ENCODE data around the gene CNGA3. TPM values are rescaled to one million over a fixed set of nuclear protein-coding genes. Genes with fewer than 3 reads are reported as not detected.

The CNGA3 gene
- total and polyA plus RNA-seq, 2 of the 8 experiments (the other 6 are each of a cell fraction or from before 2014, with no cell fraction given), result 0.02 TPM; not detected in 1

- Histone ChIP-seq H3K14ac (ENCODE audit: insufficient read length) (no peak overlapping the region), H3K79me1 (ENCODE audit: low read depth, low read length) (no peaks in the 10 kb centered on the region), H2BK5ac (ENCODE audit: low read depth, low read length) (no peak overlapping the region), H3K23me2 (ENCODE audit: low read depth, low read length) (no peaks in the 10 kb centered on the region), H3K4me1 (replicated peaks in 1 of 4; ENCODE audit: control insufficient read depth in 3 of 4, insufficient read depth in 4 of 4, low read length in 3 of 4) (no peaks in the 10 kb centered on the region; a peak in 1 of 7 replicates), H3K56ac (replicated peaks; ENCODE audit: insufficient read length, low read depth, low read length) (no peak overlapping the region), H4K8ac (ENCODE audit: extremely low read depth, insufficient read depth, low read length) (no peak overlapping the region), H2AFZ (ENCODE audit: low read length) (no peak overlapping the region), H3K36me3 (ENCODE audit: control insufficient read depth in 2 of 4, insufficient read depth in 4 of 4, low read length in 3 of 4) (no peaks in the 10 kb centered on the region), H4K5ac (ENCODE audit: insufficient read length, low read depth, low read length) (no peak overlapping the region), H2BK15ac (ENCODE audit: low read length) (no peak overlapping the region), H3K9ac (replicated peaks in 1 of 4; ENCODE audit: extremely low read depth in 1 of 4, low read depth in 3 of 4, low read length in 3 of 4) (no peak overlapping the region), H3K27me3 (replicated peaks in 1 of 4; ENCODE audit: control insufficient read depth in 3 of 4, extremely low read depth in 1 of 4, insufficient read depth in 3 of 4, low read length in 3 of 4) (no peaks in the 10 kb centered on the region), H2BK120ac (replicated peaks; ENCODE audit: low read depth, low read length) (no peak overlapping the region), H4K20me1 (replicated peaks in 1 of 2; ENCODE audit: control insufficient read depth in 1 of 2, insufficient read depth in 2 of 2, low read length in 2 of 2) (no peaks in the 10 kb centered on the region), H2AK5ac (ENCODE audit: low read depth, low read length) (no peak overlapping the region), H2BK12ac (ENCODE audit: low read depth, low read length) (no peak overlapping the region), H4K91ac (replicated peaks; ENCODE audit: insufficient read length, low read length) (no peak overlapping the region), H3K18ac (ENCODE audit: extremely low read depth, low read length) (no peak overlapping the region), H3K23ac (ENCODE audit: insufficient read length) (no peak overlapping the region), H3K79me2 (ENCODE audit: control insufficient read depth in 1 of 2, insufficient read depth in 2 of 2, low read length in 2 of 2) (no peaks in the 10 kb centered on the region), H3K4me3 (ENCODE audit: extremely low read depth in 1 of 4, insufficient read depth in 2 of 4, low read depth in 3 of 4, low read length in 4 of 4) (no peak overlapping the region), H3K9me3 (ENCODE audit: insufficient read depth in 2 of 2, low read depth in 1 of 2, low read length in 1 of 2) (no peaks in the 10 kb centered on the region), H3K27ac (ENCODE audit: low read depth, low read length) (no peak overlapping the region), H3K4me2 (ENCODE audit: insufficient read depth in 1 of 2, low read depth in 2 of 2, low read length in 2 of 2) (no peak overlapping the region), H2BK20ac (ENCODE audit: low read length) (no peak overlapping the region), H3K4ac (replicated peaks; ENCODE audit: insufficient read length, low read depth, low read length) (no peak overlapping the region)
- FAIRE-seq (no peak), DNase-seq (ENCODE audit: low read depth in 1 of 2, low spot score in 2 of 2) (peak in 1 of 2 experiments; percentile 33)
- 91% methylated on average over 8 of the region's 8 CpGs; no CpG with 5 or more reads in 1 of the 2 experiments for WGBS, 2 experiments (ENCODE audit: extremely low coverage in 1 of 2, insufficient coverage in 1 of 2, insufficient read length in 1 of 2, insufficient replicate concordance in 2 of 2, low coverage in 1 of 2, low lambda C conversion rate in 2 of 2, missing lambda C conversion rate in 1 of 2)
- ChIA-PET CTCF (ENCODE audit: partially characterized antibody) (interaction anchor here (1.0 to 1.1 kb wide), 2 partner anchors 9 to 85 kb away, joined by 3 read pairs; no protein-coding TSS in a partner anchor), POLR2A (ENCODE audit: partially characterized antibody) (no interaction called here)
- TF ChIP-seq SIRT6 (IDR thresholded peaks at IDR 0.05; ENCODE audit: low read length), result no peak
- no peak for TF ChIP-seq RFX5 (IDR thresholded peaks at IDR 0.05; ENCODE audit: borderline replicate concordance, low read depth, low read length)
- no peak for TF ChIP-seq TEAD4 (IDR thresholded peaks at IDR 0.05; ENCODE audit: low read depth, low read length)
- TF ChIP-seq YY1 (IDR thresholded peaks at IDR 0.05; ENCODE audit: low read depth, low read length), result no peak
- TF ChIP-seq MAFK (IDR thresholded peaks at IDR 0.05; ENCODE audit: low read depth, low read length), result no peak
- TF ChIP-seq KDM5A (IDR thresholded peaks at IDR 0.05; ENCODE audit: low read length), result no peak
- TF ChIP-seq CREB1 (IDR thresholded peaks at IDR 0.05), result no peak
- TF ChIP-seq EGR1 (IDR thresholded peaks at IDR 0.05; ENCODE audit: borderline replicate concordance, low read depth, low read length), result no peak
- no peak for TF ChIP-seq FOSL1 (IDR thresholded peaks at IDR 0.05; ENCODE audit: insufficient read depth, low read depth, low read length)
- no peak for TF ChIP-seq CHD2 (IDR thresholded peaks at IDR 0.05; ENCODE audit: low read length)
- no peak for TF ChIP-seq TBP (IDR thresholded peaks at IDR 0.05; ENCODE audit: low read depth, low read length)
- no peak for TF ChIP-seq HDAC2 (IDR thresholded peaks at IDR 0.05; ENCODE audit: borderline replicate concordance in 1 of 2, low read depth in 2 of 2, low read length in 2 of 2)
- TF ChIP-seq BACH1 (IDR thresholded peaks at IDR 0.05; ENCODE audit: low read length), result no peak
- no peak for TF ChIP-seq ASH2L (IDR thresholded peaks at IDR 0.05; ENCODE audit: low read length)
- no peak for TF ChIP-seq GABPA (IDR thresholded peaks at IDR 0.05; ENCODE audit: borderline replicate concordance, insufficient read depth, low read length)
- TF ChIP-seq KDM4A (IDR thresholded peaks at IDR 0.05; ENCODE audit: low read depth, low read length, severe bottlenecking), result no peak
- no peak for TF ChIP-seq SIX5 (IDR thresholded peaks at IDR 0.05; ENCODE audit: low read depth, low read length)
Measured at GRCh38 chr2:98376996-98377395, 30.7 kb downstream of the CNGA3 start.
